ENCODE measurements around the gene ATP6V1G1.
"Not testable (repeated sequence)": the region's sequence is repeated elsewhere in the genome, so short reads cannot be mapped to it uniquely, and the experiment has no call there.

Gene ATP6V1G1, protein sequence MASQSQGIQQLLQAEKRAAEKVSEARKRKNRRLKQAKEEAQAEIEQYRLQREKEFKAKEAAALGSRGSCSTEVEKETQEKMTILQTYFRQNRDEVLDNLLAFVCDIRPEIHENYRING

DNA sequence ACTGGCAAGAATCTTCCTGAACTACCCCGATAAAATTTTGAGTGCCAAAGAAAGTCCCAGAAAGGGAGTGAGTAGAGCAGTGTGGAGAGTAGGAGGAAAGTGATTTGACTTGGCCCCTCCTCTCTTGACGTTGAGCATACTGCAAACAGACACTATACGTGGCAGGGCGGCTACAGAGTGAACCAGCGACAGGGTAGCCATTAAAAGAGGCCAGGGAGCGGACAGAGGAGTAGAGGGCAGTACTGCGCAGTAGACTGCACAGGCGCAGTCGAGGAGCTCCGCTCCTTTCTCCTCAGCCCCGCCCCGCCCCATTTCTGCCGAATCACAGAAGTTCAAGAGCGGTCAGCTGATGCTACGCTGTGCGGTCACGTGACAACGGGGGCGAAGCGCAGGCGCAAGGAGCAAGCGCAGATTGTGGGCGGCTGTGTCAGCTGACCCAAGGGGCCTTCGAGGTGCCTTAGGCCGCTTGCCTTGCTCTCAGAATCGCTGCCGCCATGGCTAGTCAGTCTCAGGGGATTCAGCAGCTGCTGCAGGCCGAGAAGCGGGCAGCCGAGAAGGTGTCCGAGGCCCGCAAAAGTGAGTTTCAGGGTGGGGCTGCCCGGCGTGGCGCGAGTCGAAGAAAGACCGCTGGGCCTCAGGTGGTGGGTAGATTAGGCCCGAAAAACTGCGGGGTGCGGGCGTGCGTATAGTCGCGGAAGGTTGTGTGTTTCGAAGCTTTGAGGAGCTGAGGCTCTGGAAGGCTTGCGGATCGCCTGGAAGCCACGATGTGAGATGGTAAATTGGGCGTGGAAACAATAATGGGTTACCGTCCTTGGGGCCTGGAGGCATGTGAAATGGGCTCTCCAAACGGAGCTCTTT lies at the start of gene ATP6V1G1:
Gene ATP6V1G1 (plus strand): TSS at position 425 of the 858 bp plus-strand sequence. CDS start 70 bp downstream, at position 495.
- peak; percentile 99 for DNase-seq (ENCODE audit: low read depth in 2 of 2)

DNA sequence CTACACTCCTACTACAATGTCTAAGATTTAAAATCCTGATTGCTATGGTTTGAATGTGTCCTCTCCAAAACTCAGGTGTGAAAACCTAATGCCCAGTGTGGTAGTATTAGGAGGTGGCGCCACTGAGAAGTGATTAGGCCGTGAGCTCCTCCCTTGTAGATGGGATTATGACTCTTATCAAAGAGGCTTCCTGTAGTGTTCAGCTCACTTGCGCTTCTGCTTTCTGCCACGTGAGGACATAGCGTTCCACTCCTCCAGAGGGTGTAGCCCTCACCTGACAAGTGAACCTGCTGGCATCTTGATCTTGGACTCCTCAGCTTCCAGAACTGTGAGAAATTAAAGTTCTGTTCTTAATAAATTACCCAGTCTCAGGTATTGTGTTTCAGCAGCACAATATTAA lies 49.3 kb upstream of the ATP6V1G1 start:
- no peak for DNase-seq (ENCODE audit: low read depth in 2 of 2)

DNA sequence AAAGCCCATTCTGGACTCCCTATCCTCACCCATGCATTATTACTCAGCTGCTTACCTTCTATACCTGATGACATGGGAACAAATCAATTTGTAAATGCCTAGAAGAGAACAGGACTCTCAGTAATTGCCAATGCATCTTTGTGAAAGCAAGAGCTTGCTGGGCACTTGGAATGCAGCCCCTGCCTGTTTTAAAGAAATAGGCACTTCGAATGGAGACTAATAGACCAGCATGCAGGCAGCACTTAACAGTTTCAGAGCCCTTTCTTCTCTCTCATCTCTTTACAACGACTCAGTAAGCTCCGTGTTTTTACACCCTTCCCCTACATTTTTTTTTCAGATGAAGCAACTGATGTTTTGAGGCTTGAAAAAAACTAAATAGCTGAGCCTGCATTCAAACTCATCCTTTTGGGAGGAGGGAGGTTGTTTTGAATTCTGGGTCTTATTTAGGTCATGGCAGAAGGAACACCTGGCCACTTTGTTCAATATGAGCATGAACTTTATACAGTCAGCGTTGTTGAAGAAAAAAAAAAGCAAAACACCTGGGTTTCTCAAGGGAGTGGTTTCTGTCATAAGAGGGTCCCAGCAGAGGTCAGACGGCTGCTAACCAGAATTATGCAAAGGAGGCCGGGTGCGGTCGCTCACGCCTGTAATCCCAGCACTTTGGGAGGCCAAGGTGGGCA lies 47.7 kb upstream of the ATP6V1G1 start:
- DNase-seq (ENCODE audit: low read depth in 2 of 2): no peak

DNA sequence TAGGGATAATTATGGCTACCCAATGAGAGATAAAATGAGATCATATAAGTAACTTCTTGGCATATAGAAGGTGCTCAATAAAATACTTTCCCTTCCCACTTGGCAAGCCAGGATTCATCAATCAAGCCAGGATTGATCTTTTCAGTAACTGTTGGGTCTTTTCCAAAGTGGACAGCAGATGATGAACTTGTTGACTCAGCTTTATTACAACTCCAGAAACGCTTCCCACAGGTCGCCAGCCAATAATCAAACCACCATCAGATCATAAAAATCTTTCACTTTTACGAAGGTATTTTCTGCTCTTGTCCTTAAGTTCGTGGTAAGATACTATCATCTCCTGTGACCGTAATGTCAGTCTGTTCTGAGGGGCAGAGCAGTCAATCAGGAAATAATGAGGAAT lies 42.5 kb upstream of the ATP6V1G1 start:
- no peak for DNase-seq (ENCODE audit: low read depth in 2 of 2)

DNA sequence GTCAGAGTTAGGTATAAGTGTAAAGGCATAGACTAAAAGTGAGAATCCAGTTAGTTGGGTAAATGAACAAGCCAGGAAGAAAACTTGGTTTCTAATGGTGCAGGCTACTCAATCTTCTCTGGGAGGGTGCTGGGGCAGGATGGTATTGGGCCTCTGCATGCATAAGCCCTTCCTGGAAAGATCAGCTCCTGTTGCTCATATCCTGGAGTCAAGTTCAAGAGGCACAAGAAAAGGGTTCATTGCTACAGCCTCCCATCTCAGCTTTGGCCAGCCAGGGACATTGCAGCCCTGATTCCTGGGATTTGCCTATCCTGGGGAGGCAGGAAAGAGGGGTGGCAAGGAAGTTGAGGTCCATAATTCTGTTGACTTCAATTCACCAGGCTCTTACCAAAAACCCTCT lies 40.7 kb upstream of the ATP6V1G1 start:
- no peak for DNase-seq (ENCODE audit: low read depth in 2 of 2)

DNA sequence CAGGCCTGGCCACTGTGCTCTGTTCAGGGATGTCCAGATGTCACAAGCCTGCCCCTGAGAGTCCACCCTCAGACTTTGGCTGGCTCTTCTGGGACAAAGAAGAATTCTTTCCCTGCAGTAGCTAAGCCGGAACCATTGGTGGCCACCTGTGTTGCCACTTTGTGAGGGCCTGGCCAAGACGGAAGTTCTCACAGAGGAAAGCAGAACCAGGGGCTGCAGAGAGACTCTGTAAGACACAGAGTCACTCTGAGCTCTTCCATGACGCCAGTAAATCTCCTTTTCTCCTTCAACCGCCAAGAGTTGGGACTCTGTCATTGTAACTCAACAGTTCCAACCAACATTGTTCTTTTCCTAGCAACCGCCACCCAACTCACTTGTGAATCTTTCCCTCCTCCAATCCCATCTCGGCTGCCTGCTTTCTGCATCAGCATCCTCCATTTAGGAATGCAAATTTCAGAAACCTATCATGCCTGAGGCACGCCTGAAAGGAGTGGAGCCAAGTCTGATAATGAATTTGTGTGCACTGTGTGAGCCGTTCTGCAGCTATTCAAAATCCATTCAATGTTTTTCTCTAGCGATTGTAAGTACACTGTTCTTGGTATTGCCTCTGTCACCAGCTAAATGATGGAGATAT lies 37.8 kb upstream of the ATP6V1G1 start:
- DNase-seq (ENCODE audit: low read depth in 2 of 2): no peak

DNA sequence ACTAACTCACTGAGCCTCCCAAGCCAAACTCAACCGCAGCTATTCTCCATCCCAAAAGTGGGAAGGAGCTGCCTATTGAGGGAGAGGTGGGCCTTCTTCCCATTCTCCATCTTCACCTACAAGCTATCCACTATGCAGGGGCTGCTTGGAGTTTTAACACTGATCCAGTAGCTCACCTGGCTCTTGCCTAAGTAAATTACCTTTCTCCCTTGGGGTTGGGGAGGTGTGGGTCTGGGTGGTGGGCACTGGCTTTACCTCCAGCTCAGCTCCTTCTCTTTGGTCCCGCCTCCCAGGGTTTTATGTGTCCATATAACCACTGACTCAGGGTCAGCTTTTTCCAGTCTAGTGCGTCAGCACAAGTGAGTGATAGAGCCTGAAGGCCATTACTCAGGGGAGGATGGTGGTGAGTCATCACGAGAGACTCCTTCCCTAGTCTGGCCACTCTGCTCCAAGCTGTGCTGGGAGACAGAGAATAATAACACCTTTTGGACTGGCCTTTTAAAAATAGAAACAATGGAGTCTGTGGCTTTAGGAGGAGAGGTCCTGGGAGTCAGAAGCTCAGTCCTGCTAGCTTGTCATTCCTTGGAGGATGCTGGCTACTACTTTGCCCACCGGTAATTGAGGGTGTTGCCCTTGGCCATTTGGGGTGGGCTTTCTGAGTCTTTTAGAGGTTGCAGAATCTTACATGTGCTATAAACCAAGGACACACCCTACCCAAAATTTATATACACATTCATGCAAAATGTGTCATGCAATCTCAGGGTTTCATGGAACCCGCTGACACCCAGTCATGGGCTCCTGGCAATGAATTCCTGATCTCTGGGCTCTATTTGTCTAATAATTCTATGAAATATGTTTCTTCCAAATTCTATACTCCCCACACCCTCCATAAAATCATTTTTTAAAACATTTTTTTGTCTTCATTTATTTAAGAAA lies 35.6 kb upstream of the ATP6V1G1 start:
- DNase-seq (ENCODE audit: low read depth in 2 of 2): no peak

DNA sequence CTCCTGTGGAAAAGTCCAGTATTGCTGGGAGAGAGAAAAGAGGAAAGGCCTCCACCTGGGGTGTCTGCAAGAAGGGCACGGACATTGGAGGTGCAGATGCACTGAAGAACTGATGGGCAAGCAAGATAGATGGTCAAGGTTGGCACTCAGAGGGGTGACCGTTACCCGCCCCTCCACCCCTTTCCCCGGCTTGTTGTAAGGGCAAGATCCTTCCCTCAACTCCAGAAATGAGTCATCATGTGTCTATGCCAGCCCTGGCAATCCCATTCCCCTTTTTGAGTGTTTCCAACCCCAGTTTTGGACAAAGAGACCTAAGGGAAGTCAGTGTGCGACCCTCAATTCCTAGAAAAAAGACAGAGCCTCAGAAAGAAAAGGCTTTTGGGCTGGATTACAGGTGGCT lies 34.9 kb upstream of the ATP6V1G1 start:
- no peak for DNase-seq (ENCODE audit: low read depth in 2 of 2)

DNA sequence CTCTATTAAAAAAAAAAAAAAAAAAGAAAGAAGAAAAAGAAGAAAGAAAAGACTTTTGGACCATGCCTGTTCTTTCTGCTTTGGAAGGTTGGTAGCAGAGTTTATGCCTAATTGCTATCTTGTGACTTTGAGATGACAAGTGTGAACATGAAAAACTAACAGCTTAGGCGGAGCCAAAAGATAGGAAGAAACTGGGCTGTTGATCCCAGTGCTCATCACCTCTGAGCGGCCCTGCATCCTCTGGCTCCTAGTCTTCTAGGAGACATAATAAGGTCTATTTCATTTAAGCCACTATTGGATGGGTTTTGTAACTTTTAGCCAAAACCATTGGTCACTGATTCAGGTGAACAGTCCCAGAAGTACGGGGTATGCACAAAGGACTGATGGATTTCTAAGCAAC lies 34.4 kb upstream of the ATP6V1G1 start:
- DNase-seq (ENCODE audit: low read depth in 2 of 2): no peak

DNA sequence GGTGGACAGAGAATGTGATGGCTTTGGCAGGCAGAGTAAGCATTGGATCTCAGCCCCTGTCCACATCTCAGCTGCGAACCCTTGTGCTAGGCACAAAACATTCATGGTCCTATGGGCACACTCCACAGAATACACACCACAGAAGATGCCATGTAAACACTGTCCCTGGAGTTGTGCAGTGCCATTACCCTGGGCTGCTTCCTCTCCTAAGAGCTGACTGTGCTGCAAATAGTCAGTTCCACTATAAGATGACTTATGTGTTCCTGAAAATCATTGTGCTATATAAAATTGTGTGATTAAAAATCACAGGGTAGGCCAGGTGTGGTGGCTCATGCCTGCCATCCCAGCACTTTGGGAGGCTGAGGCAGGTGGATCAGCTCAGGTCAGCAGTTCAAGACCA lies 31.9 kb upstream of the ATP6V1G1 start:
- DNase-seq (ENCODE audit: low read depth in 2 of 2): no peak

DNA sequence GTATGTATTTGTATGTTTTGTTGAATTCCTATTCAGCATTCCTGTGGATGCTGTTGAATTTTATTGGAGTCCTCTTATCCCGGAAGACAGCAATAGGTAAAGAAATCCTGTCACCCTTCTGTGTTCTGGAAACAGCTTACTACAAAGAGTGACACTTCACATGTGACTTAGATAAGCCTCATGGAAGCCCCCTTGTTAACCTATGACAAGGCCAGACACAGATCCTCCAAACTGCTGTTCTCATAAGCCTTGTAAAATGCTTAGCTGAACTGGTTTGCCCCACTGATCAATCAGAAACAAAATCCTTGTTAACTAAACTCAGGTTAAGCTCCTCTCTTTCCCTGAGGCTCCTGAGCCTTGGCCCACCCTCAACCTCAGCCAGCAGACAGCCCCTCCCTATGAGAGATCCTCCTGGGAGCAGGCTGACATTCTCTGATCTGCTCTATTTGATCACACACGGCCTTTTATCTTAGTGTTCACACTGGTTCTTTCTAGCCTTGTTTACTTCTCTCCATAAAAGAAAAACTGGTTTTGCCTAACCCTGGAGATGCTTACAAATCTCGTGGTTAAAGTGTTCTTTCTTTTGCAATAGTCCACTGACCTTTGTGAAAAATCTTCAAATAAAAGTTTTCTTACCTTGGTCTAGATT lies 29.4 kb upstream of the ATP6V1G1 start:
- no peak for DNase-seq (ENCODE audit: low read depth in 2 of 2)

DNA sequence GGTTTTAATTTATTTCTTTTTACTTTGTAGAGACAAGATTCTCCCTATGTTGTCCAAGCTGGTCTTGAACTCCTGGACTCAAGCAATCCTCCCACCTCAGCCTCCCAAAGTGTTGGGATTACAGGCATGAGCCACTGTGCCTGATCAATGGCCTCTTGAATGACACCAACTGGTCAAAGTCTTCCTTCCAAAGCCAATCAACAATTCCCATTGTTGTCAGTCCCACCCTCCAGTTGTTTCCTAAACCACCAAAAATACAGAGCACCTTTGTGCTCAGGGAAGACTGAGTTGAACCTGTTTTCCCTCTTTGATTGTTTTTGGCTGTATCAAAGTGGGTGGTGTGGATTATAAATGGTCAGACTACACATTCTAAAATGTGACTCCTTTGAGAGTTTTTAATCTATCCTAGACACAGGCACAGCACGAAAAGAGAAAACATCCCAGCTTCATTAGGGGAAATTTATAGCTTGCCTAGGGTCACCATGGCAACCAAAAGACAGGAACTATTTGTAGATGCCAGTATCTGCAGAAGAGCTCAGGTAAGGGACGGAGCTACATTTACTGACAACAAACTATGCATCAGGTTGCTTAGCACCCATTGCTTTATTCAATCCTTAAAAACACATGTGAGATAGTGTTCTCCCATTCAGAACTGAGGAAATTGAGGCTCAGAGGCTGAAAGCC lies 27.6 kb upstream of the ATP6V1G1 start:
- no peak for DNase-seq (ENCODE audit: low read depth in 2 of 2)

DNA sequence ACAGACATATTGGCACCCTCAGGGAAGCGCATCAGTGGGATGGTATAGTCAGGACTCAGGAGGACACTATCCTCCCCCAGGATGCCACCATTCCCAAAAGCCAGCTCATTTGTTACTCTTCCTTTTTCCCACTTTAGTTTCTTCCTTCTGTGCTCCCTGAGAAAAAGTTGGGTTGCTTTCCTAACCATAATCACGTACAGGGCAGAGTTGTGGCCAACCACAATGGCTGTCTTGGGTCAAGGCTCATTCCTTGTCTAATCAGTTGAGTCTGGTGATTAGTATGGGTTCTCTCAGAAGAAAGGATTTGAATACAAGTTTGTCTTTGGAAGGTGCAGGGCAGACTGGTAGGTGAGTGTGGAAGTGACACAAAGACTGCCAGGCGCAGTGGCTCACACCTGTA lies 26.6 kb upstream of the ATP6V1G1 start:
- no peak for DNase-seq (ENCODE audit: low read depth in 2 of 2)

DNA sequence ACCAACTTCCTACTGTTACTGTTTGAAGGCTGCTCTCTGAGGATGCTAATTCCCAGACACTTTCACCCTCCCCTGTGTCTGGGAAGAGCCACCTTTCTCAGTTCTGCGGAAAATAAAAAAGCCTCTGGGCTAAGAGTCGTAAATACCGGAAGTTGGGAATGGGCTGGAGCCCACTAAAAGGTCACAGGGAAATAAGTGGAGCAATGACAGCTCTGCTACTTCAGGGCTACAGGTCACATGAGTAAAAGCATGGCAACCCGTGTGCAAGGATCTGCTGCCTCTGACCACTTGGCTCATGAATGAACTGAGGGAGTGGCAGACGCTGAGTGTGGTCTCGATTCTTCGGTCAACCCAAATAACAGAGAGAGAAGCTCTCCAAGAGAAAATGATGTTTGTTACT lies 25.8 kb upstream of the ATP6V1G1 start:
- DNase-seq (ENCODE audit: low read depth in 2 of 2): no peak

DNA sequence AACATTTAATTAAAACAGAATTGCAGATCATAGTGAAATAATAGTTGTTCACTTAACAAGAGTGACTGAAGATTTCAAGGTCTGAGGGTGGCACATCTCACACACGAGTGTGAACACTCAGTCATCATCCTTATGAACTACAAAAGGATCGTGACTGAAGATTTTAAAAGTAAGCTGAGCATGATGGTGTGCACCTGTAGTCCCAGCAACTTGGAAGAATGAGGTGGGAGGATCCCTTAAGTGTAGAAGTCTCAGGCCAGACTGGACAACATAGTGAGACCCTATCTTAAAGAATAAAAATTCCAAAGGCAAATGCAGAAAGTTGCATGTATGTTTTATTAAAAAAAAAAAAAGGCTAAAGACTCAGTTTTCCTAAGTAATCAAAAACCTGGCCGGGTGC lies 22.4 kb upstream of the ATP6V1G1 start:
- no peak for DNase-seq (ENCODE audit: low read depth in 2 of 2)

DNA sequence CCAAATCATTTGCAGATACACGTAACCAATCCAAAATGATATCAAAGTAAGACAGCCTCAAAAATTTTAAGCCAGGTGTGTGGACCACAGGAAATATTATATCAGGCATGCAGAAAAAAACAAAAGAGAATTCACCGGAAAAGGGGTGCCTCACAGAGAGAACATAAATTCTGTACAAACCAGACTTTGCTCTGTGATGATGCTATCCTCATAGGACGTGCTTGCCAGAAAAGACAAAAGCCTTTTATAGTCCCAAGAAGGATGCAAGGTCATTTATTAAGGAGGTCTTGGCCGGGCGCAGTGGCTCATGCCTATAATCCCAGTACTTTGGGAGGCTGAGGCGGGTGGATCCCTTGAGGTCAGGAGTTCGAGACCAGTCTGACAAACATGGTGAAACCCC lies 16.8 kb upstream of the ATP6V1G1 start:
- DNase-seq (ENCODE audit: low read depth in 2 of 2): no peak

DNA sequence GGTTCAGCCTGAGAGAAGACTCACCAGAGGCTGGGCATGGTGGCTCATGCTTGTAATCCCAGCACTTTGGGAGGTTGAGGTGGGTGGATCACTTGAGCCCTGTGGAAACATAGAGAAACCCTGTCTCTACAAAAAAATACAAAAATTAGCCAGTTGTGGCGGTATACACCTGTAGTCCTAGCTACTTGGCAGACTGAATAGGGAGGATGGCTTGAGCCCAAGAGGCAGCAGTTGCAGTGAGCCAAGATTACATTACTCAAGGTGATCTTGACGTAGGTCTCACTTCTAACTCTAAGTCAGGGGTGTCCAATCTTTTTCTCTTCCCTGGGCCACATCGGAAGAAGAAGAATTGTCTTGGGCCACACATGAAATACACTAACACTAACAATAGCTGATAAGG lies 16.2 kb upstream of the ATP6V1G1 start:
- DNase-seq (ENCODE audit: low read depth in 2 of 2): no peak

DNA sequence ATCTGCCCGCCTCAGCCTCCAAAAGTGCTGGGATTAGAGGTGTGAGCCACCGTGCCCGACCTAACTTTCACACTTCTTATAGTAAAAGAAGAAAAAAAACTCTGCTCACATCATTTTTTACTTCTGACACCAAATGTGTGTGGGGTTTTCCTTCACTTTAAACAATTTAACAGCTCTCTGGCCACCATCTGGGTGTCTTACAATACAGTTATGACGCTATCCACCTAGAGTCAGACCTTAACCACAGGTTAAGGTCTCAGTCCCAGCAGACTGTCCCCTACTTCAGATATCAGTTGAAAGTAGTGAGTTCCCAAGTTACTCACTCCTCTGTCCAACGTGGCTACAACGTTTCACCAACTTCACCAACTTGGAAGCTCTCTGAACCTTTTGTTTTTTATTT lies 15.4 kb upstream of the ATP6V1G1 start:
- DNase-seq (ENCODE audit: low read depth in 2 of 2): no peak

DNA sequence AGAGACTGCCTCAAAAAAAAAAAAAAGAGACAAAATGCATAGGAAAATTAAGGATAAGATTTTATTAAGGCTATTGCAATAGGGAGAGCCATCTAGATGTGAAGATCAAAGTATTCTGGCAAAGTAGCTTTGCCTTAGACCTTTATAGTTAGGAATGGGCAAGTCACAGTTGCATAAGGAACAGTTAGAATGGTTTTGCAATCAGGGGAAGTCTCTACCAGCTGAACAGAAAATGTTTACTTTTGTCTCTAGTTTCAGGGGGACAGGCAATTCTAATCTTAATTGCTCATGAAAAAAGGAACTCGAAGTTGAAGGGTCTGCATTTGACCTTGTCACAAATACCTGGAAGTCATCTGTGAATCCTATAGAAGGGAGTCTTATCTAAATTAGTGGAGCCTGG lies 13.1 kb upstream of the ATP6V1G1 start:
- no peak for DNase-seq (ENCODE audit: low read depth in 2 of 2)

DNA sequence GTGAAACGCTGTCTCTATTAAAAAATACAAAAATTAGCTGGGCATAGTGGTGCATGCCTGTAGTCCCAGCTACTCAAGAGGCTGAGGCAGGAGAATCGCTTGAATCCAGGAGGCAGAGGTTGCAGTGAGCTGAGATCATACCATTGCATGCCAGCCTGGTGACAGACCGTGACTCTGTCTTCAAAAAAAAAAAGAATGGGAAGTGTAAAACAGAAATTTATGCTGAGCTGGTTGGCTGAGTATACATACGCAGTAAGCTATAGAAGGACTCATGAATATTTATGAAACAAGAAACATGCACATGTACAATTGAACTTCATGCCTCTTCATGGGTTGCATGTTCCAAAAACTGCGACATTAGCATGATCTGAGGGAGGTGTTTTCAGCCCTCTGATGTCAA lies 10.8 kb upstream of the ATP6V1G1 start:
- not testable (repeated sequence) for DNase-seq (ENCODE audit: low read depth in 2 of 2)
